K562 (cell line): Measurements from ENCODE around the gene PM20D2. TPM values are rescaled to one million over a fixed set of nuclear protein-coding genes. Genes with fewer than 3 reads are reported as not detected.

Experiments used
- ATAC-seq: fragments of 200-7000 bp; cut with Tn5 transposase; 3 replicates; pipeline ENCODE4 v1.9.1; 2020; ENCODE audit warnings: moderate library complexity
- BruUV-seq: library from RNA; stranded (reverse); fragments of 400-500 nt; replicated peaks from 2 replicates; lab custom pipeline; 2021; lab: Mats Ljungman, UMichigan
- CTCF ChIA-PET: fragments of 300-600 bp; formaldehyde crosslinking; extraction: SDS; loops from one replicate; lab custom pipeline; 2021; ENCODE audit warnings: low intra/inter-chr PET ratio; lab: Yijun Ruan, JAX
- POLR2A ChIA-PET: fragments of 300-600, 350-650 bp; sonication (Branson Sonifier 250); formaldehyde crosslinking; extraction: SDS; loops from one replicate; lab custom pipeline; 2021; ENCODE audit warnings: antibody characterized with exemption, inconsistent platforms; lab: Yijun Ruan, JAX
- DNase-seq, 4 experiments: peaks; one replicate each; pipeline versions ENCODE4 v3.0.0 to v3.0.0-alpha.2; 2011 to 2018; ENCODE audit warnings: low spot score in 3 of 4, mixed read lengths in 3 of 4; ENCODE audit errors: extremely low read depth in 1 of 4
- FAIRE-seq: peaks from 2 replicates; lab custom pipeline; 2011; peaks lifted over from hg19 to GRCh38; lab: Jason Lieb, UNC
- H2AFZ ChIP-seq: 2 replicates; pipeline ENCODE4 v1.6.0; 2011; ENCODE audit warnings: low read depth, low read length, control low read depth, inconsistent platforms
- H3K27ac ChIP-seq: fragments of 200-600 bp; 3 replicates; pipeline ENCODE4 v1.8.0; 2011; ENCODE audit warnings: low read depth, mild to moderate bottlenecking, control low read depth, inconsistent platforms, low read length, moderate library complexity, mixed read lengths; ENCODE audit errors: extremely low read depth
- H3K27me3 ChIP-seq, 2 experiments: fragments of 300-600 bp in 1 of 2; 2 replicates in 1 of 2; 3 replicates in 1 of 2; pipeline versions ENCODE4 v1.6.0 to v1.8.0; 2011; ENCODE audit warnings: inconsistent platforms in 2 of 2, low read length in 2 of 2, mild to moderate bottlenecking in 1 of 2, mixed read lengths in 1 of 2, moderate library complexity in 1 of 2; ENCODE audit not compliant: control insufficient read depth in 2 of 2, insufficient read depth in 2 of 2
- H3K36me3 ChIP-seq: fragments of 300-600 bp; 3 replicates; pipeline ENCODE4 v1.8.0; 2011; ENCODE audit warnings: mild to moderate bottlenecking, low read length, inconsistent platforms; ENCODE audit not compliant: control insufficient read depth, insufficient read depth
- H3K4me1 ChIP-seq, 2 experiments: fragments of 200-600 bp in 1 of 2; replicated peaks in 1 of 2; 2 replicates in 1 of 2; 3 replicates in 1 of 2; pipeline versions ENCODE4 v1.5.1 to v1.8.0; 2011; ENCODE audit warnings: inconsistent platforms in 2 of 2, low read length in 2 of 2, mild to moderate bottlenecking in 1 of 2, mixed read lengths in 1 of 2, moderate library complexity in 1 of 2; ENCODE audit not compliant: control insufficient read depth in 2 of 2, insufficient read depth in 2 of 2
- H3K4me2 ChIP-seq: 2 replicates; pipeline ENCODE4 v1.6.1; 2011; ENCODE audit warnings: low read length, control low read depth, inconsistent platforms, mixed read lengths; ENCODE audit not compliant: insufficient read depth
- H3K4me3 ChIP-seq: fragments of 200-600 bp; sonication (generic), shearing (Covaris generic); 2 replicates; pipeline ENCODE4 v1.5.1; 2016; ENCODE audit warnings: control low read depth, inconsistent platforms
- H3K79me2 ChIP-seq: fragments of 200-600 bp; 3 replicates; pipeline ENCODE4 v1.8.0; 2011; ENCODE audit warnings: low read length, inconsistent platforms; ENCODE audit not compliant: control insufficient read depth, insufficient read depth
- H3K9ac ChIP-seq, 2 experiments: 2 replicates each; pipeline versions ENCODE4 v1.6.0 to v1.6.1; 2011; ENCODE audit warnings: low read depth in 2 of 2, low read length in 2 of 2, control low read depth in 1 of 2, inconsistent platforms in 1 of 2, mild to moderate bottlenecking in 1 of 2, mixed read lengths in 1 of 2; ENCODE audit not compliant: insufficient read depth in 1 of 2
- H3K9me1 ChIP-seq: one replicate; pipeline ENCODE4 v1.6.0; 2011; ENCODE audit warnings: inconsistent platforms, mild to moderate bottlenecking, low read length, moderate library complexity; ENCODE audit not compliant: control insufficient read depth, insufficient read depth
- H3K9me3 ChIP-seq: replicated peaks from 2 replicates; pipeline ENCODE4 v1.5.1; 2011; ENCODE audit warnings: low read depth, low read length, inconsistent platforms; ENCODE audit not compliant: control insufficient read depth, insufficient read depth
- H4K20me1 ChIP-seq: replicated peaks from 2 replicates; pipeline ENCODE4 v1.6.1; 2011; ENCODE audit warnings: low read length, inconsistent platforms, mixed read lengths; ENCODE audit not compliant: control insufficient read depth, insufficient read depth
- CREB1 ChIP-seq, 2 experiments: sonication (generic) in 1 of 2; formaldehyde crosslinking in 1 of 2; IDR thresholded peaks; 2 replicates each; pipeline versions ENCODE4 v1.6.1 to v1.8.0; 2012 to 2022; ENCODE audit warnings: inconsistent platforms in 1 of 2, mild to moderate bottlenecking in 1 of 2, missing genetic modification reagents in 1 of 2, moderate library complexity in 1 of 2
- CTCF ChIP-seq, 3 experiments: IDR thresholded peaks in 2 of 3; conservative IDR thresholded peaks in 1 of 3; 2 replicates each; pipeline ENCODE4 v1.5.1; 2011 to 2012; ENCODE audit warnings: low read length in 3 of 3, mild to moderate bottlenecking in 3 of 3, control low read depth in 2 of 3, improper control_type of control experiment in 1 of 3, inconsistent platforms in 1 of 3, low read depth in 1 of 3, mixed read lengths in 1 of 3, moderate library complexity in 1 of 3; ENCODE audit not compliant: insufficient read depth in 2 of 3
- IRF1 ChIP-seq: sonication (generic); formaldehyde crosslinking; IDR thresholded peaks from 2 replicates; pipeline ENCODE4 v1.8.0; 2022; ENCODE audit warnings: missing genetic modification reagents, mild to moderate bottlenecking, borderline replicate concordance
- MCM3 ChIP-seq: fragments of 450-650 bp; IDR thresholded peaks from 2 replicates; pipeline ENCODE4 v1.6.1; 2016
- RAD21 ChIP-seq, 2 experiments: fragments of 250-450 bp in 1 of 2; fragments of 450-650 bp in 1 of 2; sonication (Bioruptor Pico) in 1 of 2; formaldehyde crosslinking in 1 of 2; IDR thresholded peaks in 1 of 2; conservative IDR thresholded peaks in 1 of 2; 2 replicates each; pipeline versions ENCODE4 v1.4.0 to v1.8.0; 2020 to 2022; ENCODE audit warnings: mild to moderate bottlenecking in 2 of 2, moderate library complexity in 1 of 2
- RBM17 ChIP-seq: fragments of 200-400 bp; formaldehyde crosslinking; IDR thresholded peaks from 2 replicates; pipeline ENCODE4 v1.6.1; 2017; ENCODE audit warnings: low read depth, mild to moderate bottlenecking, low read length, borderline replicate concordance
- SMAD3 ChIP-seq: fragments of 450-650 bp; formaldehyde crosslinking; conservative IDR thresholded peaks from 2 replicates; pipeline ENCODE4 v1.4.0; 2020; ENCODE audit warnings: mild to moderate bottlenecking
- ZNF561 ChIP-seq: fragments of 450-650 bp; formaldehyde crosslinking; conservative IDR thresholded peaks from 2 replicates; pipeline ENCODE4 v1.4.0; 2020; ENCODE audit warnings: mild to moderate bottlenecking, moderate library complexity
- ZSCAN32 ChIP-seq: fragments of 450-650 bp; formaldehyde crosslinking; IDR thresholded peaks from 2 replicates; pipeline ENCODE4 v1.4.0; 2020; ENCODE audit warnings: mild to moderate bottlenecking, moderate library complexity
- WGBS: fragments of 100-300 bp; shearing (Covaris generic); methylation state at CpG from one replicate; pipeline ENCODE4 v1.1.6; 2016; ENCODE audit warnings: low coverage, mixed read lengths; ENCODE audit not compliant: insufficient coverage; ENCODE audit errors: missing lambda C conversion rate; 5-methylcytosine and 5-hydroxymethylcytosine counted together
- in situ Hi-C: fragments of 300-500 bp; cut with MboI; formaldehyde crosslinking; loops from 4 replicates; pipeline ENCODE4 v1.15.0; 2018; ENCODE audit warnings: inconsistent platforms, mixed read lengths
- intact Hi-C: fragments of 100-400 bp; cut with micrococcal nuclease; formaldehyde crosslinking; loops from 2 replicates; pipeline ENCODE4 v1.14.2; 2022
- polyA plus RNA-seq, 8 experiments: library from polyadenylated mRNA; depleted of rRNA in 4 of 8; stranded (reverse) in 5 of 8; unstranded in 3 of 8; fragments of >200 nt; fragmentation: Nextera tagmentation in 2 of 8; fragmentation: Illumina TruSeq in 1 of 8; extraction: Ambion mirVana in 2 of 8; extraction: Trizol in 1 of 8; gene quantifications; 2 replicates each; pipeline versions ENCODE4 v1.2.1 to v1.2.3, GENCODE V29; 2011 to 2014; ENCODE audit warnings: inconsistent platforms in 1 of 8, missing spikeins in 1 of 8
- total RNA-seq, 7 experiments: library from RNA; depleted of rRNA in 6 of 7; stranded (reverse); fragments of >200 nt in 6 of 7; fragmentation: Illumina TruSeq in 2 of 7; extraction: Trizol in 2 of 7; gene quantifications; 2 replicates each; pipeline versions ENCODE4 v1.2.1 to v1.2.3, GENCODE V29; 2011 to 2021; ENCODE audit warnings: low replicate concordance in 1 of 7

The PM20D2 gene
- total and polyA plus RNA-seq, 9 of the 15 experiments (the other 6 are each of a cell fraction or from before 2014, with no cell fraction given), result 0.30 to 2.6 (median 1.00) TPM

- Histone ChIP-seq H3K4me1 (no peaks in the 10 kb centered on the region), H3K9ac (no peak overlapping the region), H3K4me3 (no peak overlapping the region), H4K20me1 (0 out of 2 replicates have a peak, but pooled peaks cover 3% of the 10 kb centered on the region), H3K27me3 (peaks cover 18 to 40% of the 10 kb centered on the region in 2 experiments), H3K36me3 (no peaks in the 10 kb centered on the region), H3K27ac (no peak overlapping the region), H2AFZ (no peak overlapping the region), H3K4me2 (no peak overlapping the region), H3K9me3 (no peaks in the 10 kb centered on the region), H3K9me1 (no peaks in the 10 kb centered on the region), H3K79me2 (no peaks in the 10 kb centered on the region)
- DNase-seq (no peak), FAIRE-seq (no peak), ATAC-seq (no peak)
- CTCF ChIA-PET, result no interaction called here
- POLR2A ChIA-PET, result no interaction called here
- intact Hi-C loops, result no loop called here
- no peak for TF ChIP-seq ZNF561 (CRISPR knock-in tag)
- TF ChIP-seq ZSCAN32 (CRISPR knock-in tag), result no peak
- TF ChIP-seq RBM17, result no peak
- no peak for TF ChIP-seq MCM3
- in situ Hi-C loops, result no loop called here
- BruUV-seq, result no TSS peak
- WGBS, result 0% methylated on average over 2 of the region's 2 CpGs
Measured at GRCh38 chr6:89183294-89183693, 37.4 kb downstream of the PM20D2 start.

- Histone ChIP-seq H2AFZ (no peak overlapping the region), H3K79me2 (no peaks in the 10 kb centered on the region), H3K4me2 (no peak overlapping the region), H4K20me1 (0 out of 2 replicates have a peak, but pooled peaks cover 3% of the 10 kb centered on the region)
- no TSS peak for BruUV-seq
- in situ Hi-C loops, result no loop called here
- peak; percentile 62; the same call in 2 of the 3 replicates for ATAC-seq
- DNase-seq, result peak in 1 of 4 experiments; percentile 5
- no peak for TF ChIP-seq CREB1 (IDR thresholded peaks at IDR 0.05)
- no peak for TF ChIP-seq CREB1 (CRISPR knock-in tag; IDR thresholded peaks at IDR 0.05)
- 0 out of 4 replicates have a peak, but pooled peaks of 1 of the 2 experiments have one; percentile 21 for TF ChIP-seq RAD21 (CRISPR knock-in tag; conservative IDR thresholded peaks at IDR 0.05 in 1 of 2, IDR thresholded peaks at IDR 0.05 in 1 of 2)
- no peak for TF ChIP-seq SMAD3 (CRISPR knock-in tag)
- TF ChIP-seq CTCF (IDR thresholded peaks at IDR 0.05 in 2 of 3, conservative IDR thresholded peaks at IDR 0.05 in 1 of 3; ENCODE audit: insufficient read depth in 2 of 3, low read depth in 1 of 3, low read length in 3 of 3), result peak; percentile 13 to 64 (median 34); a peak in 4 of 6 replicates
- no peak for TF ChIP-seq IRF1
- TF ChIP-seq, all 486 proteins: peak for 2
- FAIRE-seq, result no peak
- intact Hi-C loops, result no loop called here
- 0% methylated on average over 9 of the region's 9 CpGs for WGBS
- Histone ChIP-seq H3K27me3 (peaks cover 10 to 36% of the 10 kb centered on the region in 2 experiments), H3K4me1 (no peaks in the 10 kb centered on the region), H3K4me3 (no peak overlapping the region), H3K9ac (no peak overlapping the region), H3K36me3 (no peaks in the 10 kb centered on the region), H3K9me3 (no peaks in the 10 kb centered on the region), H3K9me1 (no peaks in the 10 kb centered on the region), H3K27ac (no peak overlapping the region)
- CTCF ChIA-PET, result no interaction called here
- POLR2A ChIA-PET, result no interaction called here
Measured at GRCh38 chr6:89184344-89184743, 38.5 kb downstream of the PM20D2 start.
